Stimulated activated CD8-positive, alpha-beta memory T cell treated with anti-CD3 and anti-CD28 coated beads, Interleukin-7, amount 100 ng/mL, for 24 hours (primary cell): ENCODE measurements around the gene ABCC8.

Experiments
- DNase-seq: peaks from one replicate; pipeline ENCODE4 v3.0.0-alpha.2; 2020; ENCODE audit warnings: low read depth

ABCC8 gene

GRCh38 chr11:17386331-17387084, 90.1 kb downstream of the ABCC8 start:
- no peak for DNase-seq

- DNase-seq, result no peak
Observed at GRCh38 chr11:17385926-17386325, 90.7 kb downstream of the ABCC8 start.

GRCh38 chr11:17385492-17385891, 91.2 kb downstream of the ABCC8 start:
- DNase-seq, result no peak

- DNase-seq, result peak; percentile 62
Observed at GRCh38 chr11:17384002-17384511, 92.6 kb downstream of the ABCC8 start.

- no peak for DNase-seq
Observed at GRCh38 chr11:17383461-17383860, 93.2 kb downstream of the ABCC8 start.

GRCh38 chr11:17382046-17382728, 94.5 kb downstream of the ABCC8 start:
- DNase-seq, result no peak

- DNase-seq, result no peak
Observed at GRCh38 chr11:17381156-17381555, 95.5 kb downstream of the ABCC8 start.

- no peak for DNase-seq
Observed at GRCh38 chr11:17379383-17380180, 97.1 kb downstream of the ABCC8 start.

- no peak for DNase-seq
Observed at GRCh38 chr11:17378655-17379054, 98.0 kb downstream of the ABCC8 start.

- no peak for DNase-seq
Observed at GRCh38 chr11:17376493-17376892, 100.2 kb downstream of the ABCC8 start.

- DNase-seq, result no peak
Observed at GRCh38 chr11:17375547-17375946, 101.1 kb downstream of the ABCC8 start.

- no peak for DNase-seq
Observed at GRCh38 chr11:17371614-17372013, 105.0 kb downstream of the ABCC8 start.

- DNase-seq, result no peak
Observed at GRCh38 chr11:17369684-17370243, 106.9 kb downstream of the ABCC8 start.

- no peak for DNase-seq
Observed at GRCh38 chr11:17369094-17369493, 107.6 kb downstream of the ABCC8 start.

GRCh38 chr11:17368551-17368950, 108.1 kb downstream of the ABCC8 start:
- DNase-seq, result no peak

GRCh38 chr11:17366495-17366894, 110.2 kb downstream of the ABCC8 start:
- no peak for DNase-seq

GRCh38 chr11:17354601-17354991, 122.0 kb downstream of the ABCC8 start:
- peak; percentile 37 for DNase-seq

- DNase-seq, result no peak
Observed at GRCh38 chr11:17353821-17354600, 122.6 kb downstream of the ABCC8 start.

GRCh38 chr11:17352950-17353820, 123.5 kb downstream of the ABCC8 start:
- peak; percentile 27 for DNase-seq

- peak; percentile 19 for DNase-seq
Observed at GRCh38 chr11:17351510-17352176, 125.0 kb downstream of the ABCC8 start, which contains the start of gene NCR3LG1. Gene NCR3LG1, plus strand, starts transcription at chr11:17351800. Its CDS starts 170 bp downstream, at chr11:17351970.
